VCaP (cell line): ENCODE results near the gene SLX9.
"Not testable (repeated sequence)": the region's sequence is repeated elsewhere in the genome, so short reads cannot be mapped to it uniquely, and the experiment has no call there.

ENCODE experiments used
- H3K27ac ChIP-seq: fragments of 450-650 bp; 2 replicates; pipeline ENCODE4 v1.5.1; 2017
- CTCF ChIP-seq: fragments of 450-650 bp; conservative IDR thresholded peaks from 2 replicates; pipeline ENCODE4 v1.5.1; 2017; ENCODE audit warnings: mild to moderate bottlenecking, moderate library complexity

SLX9 gene

DNA sequence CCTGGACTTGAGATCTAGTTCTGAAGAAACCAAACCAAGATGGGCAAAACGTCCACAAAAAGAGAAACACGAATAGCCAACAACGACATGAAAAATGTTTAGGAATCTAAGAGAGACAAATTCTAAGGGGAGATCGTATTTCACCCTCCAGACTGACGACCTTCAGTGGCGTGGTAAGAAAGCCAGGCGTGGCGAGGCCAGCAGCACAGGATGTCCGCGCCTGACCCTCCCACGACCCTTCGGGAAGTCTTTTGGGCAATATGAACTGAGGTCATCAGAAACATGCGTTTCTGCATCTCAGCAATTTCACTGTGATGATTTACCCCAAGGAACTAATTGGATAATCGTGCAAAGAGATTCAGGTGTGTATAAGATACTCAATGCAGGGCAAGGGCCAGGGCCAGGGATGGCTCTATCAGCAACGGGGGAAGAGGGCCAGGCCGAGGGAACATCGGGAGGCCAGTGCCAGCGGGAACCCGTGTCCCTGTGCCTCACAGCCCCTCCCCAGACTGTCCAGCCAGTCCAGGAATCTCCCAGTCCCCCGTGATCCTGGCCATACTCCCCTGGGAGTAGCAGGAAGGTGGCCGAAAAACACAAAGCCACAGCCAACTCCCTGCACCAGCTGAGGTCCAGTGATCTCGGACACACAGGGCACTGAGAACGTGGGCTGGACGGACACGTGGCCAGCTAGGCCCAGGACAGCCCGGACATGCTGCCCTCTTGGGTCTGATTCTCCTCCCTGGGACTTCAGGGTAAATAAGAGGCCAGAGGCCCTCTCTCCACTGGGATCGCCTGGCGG, 81.0 kb downstream of the SLX9 start:
- H3K27ac ChIP-seq = no peak overlapping the region
- no peak for TF ChIP-seq CTCF

GRCh38 chr21:45021428-45022347, 81.9 kb downstream of the SLX9 start:
- no peak overlapping the region for H3K27ac ChIP-seq
- TF ChIP-seq CTCF = no peak

DNA sequence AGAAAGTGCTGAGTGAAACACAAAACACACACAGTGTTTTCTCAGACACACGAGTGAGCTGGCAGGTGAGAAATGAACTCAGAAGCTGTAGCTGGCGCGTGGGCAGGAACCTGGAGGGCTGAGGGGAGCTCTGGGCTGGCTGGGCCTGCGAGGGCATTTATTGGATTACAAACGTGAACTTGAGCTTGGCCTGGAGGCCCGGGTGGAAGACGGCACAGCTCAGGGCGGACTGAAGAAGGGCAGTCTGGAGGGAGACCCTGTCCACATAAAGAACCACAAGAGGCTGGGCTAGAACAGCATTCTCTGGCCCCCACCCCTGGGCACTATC, 82.5 kb downstream of the SLX9 start:
- no peak overlapping the region for H3K27ac ChIP-seq
- TF ChIP-seq CTCF = no peak

DNA sequence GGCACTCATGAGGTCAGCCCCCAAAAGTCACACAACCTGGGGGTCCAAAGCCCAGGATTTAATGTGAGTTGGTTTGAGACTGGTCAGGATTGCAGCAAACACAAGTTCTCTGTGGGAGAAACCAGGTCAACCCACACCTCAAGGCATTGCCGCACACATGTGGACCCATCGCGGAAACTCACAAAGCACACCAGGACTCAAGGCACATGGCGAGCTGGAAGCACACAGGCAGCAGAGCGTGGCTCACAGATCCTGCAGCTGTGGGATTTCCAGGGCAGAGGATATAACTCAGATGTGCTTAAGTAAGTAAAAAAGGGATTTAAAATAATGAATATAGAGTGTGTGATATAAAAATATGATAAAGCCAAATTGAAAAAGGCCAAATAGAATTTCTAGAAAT, 82.9 kb downstream of the SLX9 start:
- H3K27ac ChIP-seq = no peak overlapping the region
- TF ChIP-seq CTCF = no peak

DNA sequence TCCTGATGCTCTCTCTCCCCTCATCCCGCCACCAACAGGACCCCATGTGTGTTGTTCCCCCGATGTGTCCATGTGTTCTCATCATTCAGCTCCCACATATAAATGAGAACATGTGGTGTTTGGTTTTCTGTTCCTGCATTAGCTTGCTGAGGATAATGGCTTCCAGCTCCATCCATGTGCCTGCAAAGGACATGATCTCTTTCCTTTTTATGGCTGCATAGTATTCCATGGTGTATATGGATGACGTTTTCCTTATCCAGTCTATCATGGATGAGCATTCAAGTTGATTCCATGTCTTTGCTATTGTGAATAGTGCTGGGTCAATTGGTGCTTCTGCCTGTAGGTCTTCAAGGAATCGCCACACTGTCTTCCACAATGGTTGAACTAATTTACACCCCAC, 84.7 kb downstream of the SLX9 start:
- not testable (repeated sequence) for H3K27ac ChIP-seq

GRCh38 chr21:45026066-45026745, 86.4 kb downstream of the SLX9 start:
- TF ChIP-seq CTCF = no peak
- no peak overlapping the region for H3K27ac ChIP-seq
